Right kidney (tissue), 1 donor: ENCODE data around the gene YIPF3.
"Not testable (repeated sequence)": the region's sequence is repeated elsewhere in the genome, so short reads cannot be mapped to it uniquely, and the experiment has no call there.

Source experiments
- DNase-seq: peaks from one replicate; pipeline ENCODE4 v3.0.0-alpha.2; 2016

The YIPF3 gene

GRCh38 chr6:43494321-43494720, 22.4 kb downstream of the YIPF3 start:
- DNase-seq, result no peak

DNA sequence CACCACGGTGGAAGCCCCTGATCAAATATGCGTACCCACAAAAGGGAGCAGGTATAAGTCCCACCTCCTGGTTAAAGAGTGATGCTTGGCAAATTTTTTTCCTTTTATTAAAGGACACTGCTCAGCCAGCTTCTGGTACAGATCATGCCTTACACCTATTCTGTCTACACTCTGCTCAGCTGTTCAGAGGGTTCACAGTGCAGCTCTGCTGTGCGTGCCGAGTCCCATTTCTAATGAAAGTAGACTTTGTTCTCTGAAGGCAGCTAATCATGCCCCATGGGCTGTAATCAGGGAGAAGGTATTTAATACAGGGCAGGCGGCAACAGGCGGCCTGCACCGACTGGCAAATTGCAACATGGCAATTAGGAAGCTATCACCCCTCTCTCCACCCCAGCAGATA, 22.9 kb downstream of the YIPF3 start:
- no peak for DNase-seq

DNA sequence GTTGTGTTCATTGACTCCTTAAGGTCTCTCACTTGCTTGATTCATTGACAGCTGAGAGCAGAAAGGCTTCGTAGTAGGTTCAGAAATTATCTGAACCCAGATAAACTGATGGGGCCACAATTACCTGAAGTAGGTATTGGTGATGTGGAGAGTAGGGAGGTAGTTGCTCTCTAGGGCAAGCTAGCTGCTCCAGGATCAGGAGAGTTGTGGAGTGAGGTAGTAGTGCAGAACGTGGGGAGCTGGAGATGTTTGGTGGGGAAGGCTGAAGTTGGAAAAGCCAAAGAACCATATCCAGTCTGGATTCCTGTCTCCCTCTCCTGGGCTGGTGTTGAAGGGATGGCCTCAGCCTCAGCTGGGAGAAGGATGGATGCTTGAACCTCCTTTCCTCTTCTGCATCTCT, 23.5 kb downstream of the YIPF3 start:
- no peak for DNase-seq

DNA sequence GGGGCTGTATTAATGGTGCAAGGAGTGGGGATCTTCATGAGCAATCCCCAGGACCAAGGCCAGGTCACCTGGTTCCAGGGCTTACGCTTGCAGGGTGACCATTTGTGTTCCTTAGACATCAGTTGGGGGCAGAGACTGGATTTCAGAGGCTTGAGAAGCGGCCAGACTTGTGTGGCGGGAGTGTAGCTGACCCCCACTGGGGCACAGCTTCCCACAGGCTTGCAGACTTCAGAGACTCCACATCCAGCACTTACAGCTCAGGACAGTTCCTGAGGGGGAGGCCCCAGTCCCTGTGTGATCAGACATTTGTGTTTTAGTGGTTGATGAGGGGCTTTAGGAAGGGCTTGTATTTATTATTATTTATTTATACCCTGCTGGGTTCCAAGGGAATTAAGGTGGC, 24.1 kb downstream of the YIPF3 start:
- DNase-seq, result no peak

DNA sequence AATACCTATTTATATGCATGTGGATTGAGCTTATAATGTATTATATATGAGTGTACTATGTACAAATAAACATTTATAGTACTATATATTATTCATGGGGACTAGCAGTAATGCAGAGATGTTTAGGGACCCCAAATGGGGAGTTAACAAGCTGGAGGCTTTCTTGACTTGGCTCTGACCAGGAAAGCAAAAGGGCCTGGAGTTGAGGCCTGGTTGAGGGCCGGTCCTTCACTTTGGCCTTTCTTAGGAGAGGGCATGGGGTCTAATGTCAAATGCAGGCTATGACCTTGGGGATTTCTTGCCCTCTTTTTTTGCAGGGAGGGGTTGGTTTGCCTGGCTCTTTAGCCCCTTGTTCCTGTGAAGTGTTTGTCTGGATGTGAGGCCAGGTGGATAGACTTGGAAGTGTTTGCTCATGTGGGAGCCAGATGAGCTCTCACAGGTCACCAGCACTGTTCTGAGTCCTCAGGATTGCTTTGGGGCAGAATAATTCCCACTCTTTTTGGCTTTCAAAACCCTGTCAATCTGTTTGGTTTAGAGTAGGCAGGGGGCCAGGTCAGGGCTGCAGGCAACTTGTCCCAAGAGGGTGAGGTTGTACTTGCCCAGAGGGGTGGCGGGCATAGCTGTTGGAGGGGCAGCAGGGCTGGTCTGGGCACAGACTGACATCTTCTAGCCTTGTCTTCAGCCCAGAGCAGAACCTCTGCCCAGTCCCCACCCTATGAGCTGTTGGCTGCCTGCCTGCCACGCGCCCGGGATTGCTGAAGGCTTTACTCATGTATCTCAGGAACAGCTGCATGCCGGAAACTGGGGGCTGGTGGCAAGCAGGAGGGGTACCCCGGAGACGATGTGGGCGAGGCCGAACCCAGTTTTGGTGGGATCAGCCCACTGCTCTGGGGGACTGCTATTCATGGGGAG, 24.7 kb downstream of the YIPF3 start:
- no peak for DNase-seq

- no peak for DNase-seq
Observed at GRCh38 chr6:43490523-43490939, 26.2 kb downstream of the YIPF3 start.

GRCh38 chr6:43489277-43490072, 27.3 kb downstream of the YIPF3 start:
- no peak for DNase-seq

- no peak for DNase-seq
Observed at GRCh38 chr6:43488667-43489276, 28.0 kb downstream of the YIPF3 start.

GRCh38 chr6:43481591-43482236, 35.0 kb downstream of the YIPF3 start:
- no peak for DNase-seq

DNA sequence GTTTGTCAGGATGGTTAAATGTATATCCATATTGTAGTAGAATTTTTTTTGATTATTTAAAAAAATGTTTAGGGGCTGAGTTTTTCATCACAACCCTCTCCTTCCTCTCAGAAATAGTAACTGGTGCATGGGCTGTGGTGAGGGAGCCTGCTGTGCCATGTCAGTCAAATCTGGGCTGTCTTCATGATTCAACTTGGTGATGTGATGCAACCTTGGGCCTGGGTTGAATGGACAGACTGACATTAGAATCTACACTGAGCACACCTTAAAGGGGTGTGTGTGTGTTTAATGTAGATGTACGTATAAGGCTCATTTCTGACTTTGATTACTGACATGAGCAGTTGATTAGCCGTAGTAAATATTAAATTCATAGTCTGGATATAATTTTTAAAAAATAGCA, 35.7 kb downstream of the YIPF3 start:
- DNase-seq, result no peak

GRCh38 chr6:43478008-43478372, 38.7 kb downstream of the YIPF3 start:
- DNase-seq, result no peak

GRCh38 chr6:43477235-43478007, 39.3 kb downstream of the YIPF3 start, which contains the start of gene TJAP1:
TJAP1 (plus strand) TSS chr6:43477570; CDS start chr6:43499002, 21,432 bp downstream.
- peak; percentile 59 for DNase-seq

DNA sequence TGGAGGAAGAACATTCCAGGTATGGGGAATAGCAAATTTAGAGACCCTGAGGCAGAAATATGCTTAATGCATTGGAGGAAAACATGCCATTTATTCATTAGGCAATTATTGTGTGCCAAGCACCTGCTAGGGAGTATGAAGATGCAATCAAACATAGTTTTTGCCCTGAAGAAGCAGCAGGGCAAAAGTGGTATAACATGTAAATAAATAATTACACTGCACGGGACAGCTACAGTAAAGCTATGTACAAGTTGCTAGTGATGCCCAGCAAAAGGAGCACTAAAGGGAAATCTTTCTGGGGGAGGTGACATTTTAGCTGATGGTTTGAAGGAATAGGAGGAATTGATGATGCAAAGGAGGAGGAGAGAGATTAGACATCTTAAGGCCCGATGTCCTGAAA, 40.0 kb downstream of the YIPF3 start:
- DNase-seq, result no peak

DNA sequence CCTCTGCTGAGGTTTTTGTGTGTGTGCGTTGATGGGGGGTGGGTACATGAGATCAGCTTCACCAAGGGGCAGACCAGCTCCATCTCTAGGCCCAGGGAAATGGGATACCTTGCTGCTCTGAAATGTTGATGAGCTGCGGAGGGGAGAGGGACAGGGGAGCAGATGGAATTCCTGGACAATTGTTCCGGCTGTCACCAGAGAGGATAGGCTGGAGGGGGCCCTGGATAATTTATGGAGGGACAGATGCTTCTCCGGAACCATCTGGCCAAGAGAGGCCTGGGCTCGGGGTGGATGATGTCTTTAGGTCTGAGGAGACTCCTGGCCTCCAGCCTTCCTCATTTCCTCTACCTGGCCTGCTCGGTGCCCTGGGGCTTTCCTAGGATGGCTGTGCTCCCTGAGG, 41.2 kb downstream of the YIPF3 start:
- no peak for DNase-seq

DNA sequence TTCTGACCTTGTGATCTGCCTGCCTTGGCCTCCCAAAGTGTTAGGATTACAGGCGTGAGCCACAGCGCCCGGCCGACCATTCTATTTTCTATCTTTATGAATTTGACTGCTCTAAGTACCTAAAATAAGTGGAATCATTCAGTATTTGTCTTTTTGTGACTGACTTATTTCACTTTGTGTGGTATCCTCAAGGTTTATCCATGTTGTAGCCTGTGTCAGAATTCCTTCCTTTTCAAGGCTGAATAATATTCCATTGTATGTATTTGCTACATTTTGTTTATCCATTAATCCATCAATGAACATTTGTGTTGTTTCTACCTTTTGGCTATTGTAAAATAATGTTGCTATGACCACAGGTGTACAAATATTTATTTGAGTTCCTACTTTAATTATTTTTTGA, 44.2 kb downstream of the YIPF3 start:
- no peak for DNase-seq

DNA sequence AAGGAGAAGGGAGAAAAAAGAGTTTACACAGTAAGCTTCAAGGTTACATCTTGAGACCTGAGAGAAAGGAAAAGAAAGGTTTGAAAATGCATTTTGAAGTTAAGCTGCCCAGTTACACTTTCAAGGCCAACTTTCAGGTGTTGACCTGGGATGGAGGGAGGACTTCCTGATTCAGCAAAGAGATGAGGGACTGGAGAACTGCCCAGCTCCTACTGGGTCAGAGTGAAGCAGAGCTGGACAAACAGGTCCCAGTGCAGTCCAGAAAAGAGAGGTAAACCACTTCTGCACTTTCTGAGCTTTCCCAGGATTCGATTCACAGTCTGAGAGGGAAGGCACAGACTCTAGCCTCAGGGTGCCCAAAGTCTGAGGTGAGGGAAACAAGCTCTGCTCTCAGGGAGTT, 45.3 kb downstream of the YIPF3 start:
- no peak for DNase-seq

GRCh38 chr6:43469947-43470346, 46.8 kb downstream of the YIPF3 start:
- DNase-seq, result no peak

GRCh38 chr6:43468748-43469681, 47.7 kb downstream of the YIPF3 start:
- DNase-seq, result no peak

- DNase-seq, result no peak
Observed at GRCh38 chr6:43468240-43468639, 48.5 kb downstream of the YIPF3 start.

- DNase-seq, result no peak
Observed at GRCh38 chr6:43467752-43468151, 49.0 kb downstream of the YIPF3 start.

DNA sequence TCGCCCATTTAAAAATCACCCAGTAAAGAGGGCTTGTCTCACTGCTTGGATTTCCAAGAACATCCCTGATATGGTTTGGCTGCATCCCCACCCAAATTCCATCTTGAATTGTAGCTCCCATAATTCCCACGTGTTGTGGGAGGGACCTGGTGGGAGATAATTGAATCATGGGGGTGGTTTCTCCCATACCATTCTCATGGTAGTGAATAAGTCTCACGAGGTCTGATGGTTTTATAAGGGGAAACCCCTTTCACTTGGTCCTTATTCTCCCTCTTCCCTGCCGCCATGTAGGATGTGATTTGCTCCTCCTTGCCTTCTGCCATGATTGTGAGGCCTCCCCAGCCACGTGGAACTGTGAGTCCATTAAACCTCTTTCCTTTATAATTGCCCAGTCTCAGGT, 49.5 kb downstream of the YIPF3 start:
- not testable (repeated sequence) for DNase-seq
